MM.1S (cell line): ENCODE data around the gene SNF8.

Experiments used
- DNase-seq: peaks from one replicate; pipeline ENCODE4 v3.0.0-alpha.2; 2015
- H2AFZ ChIP-seq: fragments of 300-600 bp; sonication (generic); 2 replicates; pipeline ENCODE4 v1.6.0; 2016; ENCODE audit warnings: antibody characterized with exemption, low read length
- H3F3A ChIP-seq: fragments of 300-600 bp; sonication (generic); 2 replicates; pipeline ENCODE4 v1.6.1; 2016; ENCODE audit warnings: mild to moderate bottlenecking, antibody characterized with exemption, low read length, moderate library complexity, mixed read lengths; ENCODE audit not compliant: insufficient read depth
- H3K27ac ChIP-seq: fragments of 300-600 bp; sonication (generic); 2 replicates; pipeline ENCODE4 v1.5.1; 2016; ENCODE audit warnings: mild to moderate bottlenecking, low read length
- H3K27me3 ChIP-seq: fragments of 300-600 bp; sonication (generic); replicated peaks from 2 replicates; pipeline ENCODE4 v1.6.0; 2016; ENCODE audit warnings: low read length; ENCODE audit not compliant: insufficient read depth
- H3K36me3 ChIP-seq: fragments of 300-600 bp; sonication (generic); replicated peaks from 2 replicates; pipeline ENCODE4 v1.6.1; 2016; ENCODE audit warnings: mild to moderate bottlenecking, low read length, mixed read lengths; ENCODE audit not compliant: insufficient read depth
- H3K4me1 ChIP-seq: fragments of 300-600 bp; sonication (generic); 2 replicates; pipeline ENCODE4 v1.6.1; 2016; ENCODE audit warnings: low read length, mixed read lengths
- H3K4me2 ChIP-seq: fragments of 300-600 bp; sonication (generic); 2 replicates; pipeline ENCODE4 v1.6.0; 2016; ENCODE audit warnings: low read depth, low read length
- H3K4me3 ChIP-seq: fragments of 300-600 bp; sonication (generic); 2 replicates; pipeline ENCODE4 v1.5.1; 2016; ENCODE audit warnings: low read length, mixed read lengths
- H3K79me2 ChIP-seq: fragments of 300-600 bp; sonication (generic); 2 replicates; pipeline ENCODE4 v1.6.1; 2016; ENCODE audit warnings: mixed run types, low read length, mixed read lengths
- H3K9ac ChIP-seq: fragments of 300-600 bp; sonication (generic); 2 replicates; pipeline ENCODE4 v1.6.1; 2016; ENCODE audit warnings: low read length, mixed read lengths
- H3K9me2 ChIP-seq: fragments of 300-600 bp; sonication (generic); replicated peaks from 2 replicates; pipeline ENCODE4 v1.6.1; 2016; ENCODE audit warnings: mild to moderate bottlenecking, low read length, mixed read lengths; ENCODE audit not compliant: insufficient read depth
- H3K9me3 ChIP-seq: fragments of 300-600 bp; sonication (generic); replicated peaks from 2 replicates; pipeline ENCODE4 v1.6.1; 2016; ENCODE audit warnings: mild to moderate bottlenecking, low read length, mixed read lengths; ENCODE audit not compliant: insufficient read depth
- H4K20me1 ChIP-seq: fragments of 300-600 bp; sonication (generic); 2 replicates; pipeline ENCODE4 v1.6.1; 2016; ENCODE audit warnings: mild to moderate bottlenecking, low read length, moderate library complexity, mixed read lengths; ENCODE audit not compliant: insufficient read depth
- CTCF ChIP-seq: fragments of 300-600 bp; sonication (generic); IDR thresholded peaks from 2 replicates; pipeline ENCODE4 v1.5.1; 2016; ENCODE audit warnings: antibody characterized with exemption, low read length, mixed read lengths
- EZH2 ChIP-seq: fragments of 300-600 bp; sonication (generic); optimal IDR thresholded peaks from 2 replicates; pipeline ENCODE3; 2017; ENCODE audit warnings: low read depth, mild to moderate bottlenecking, antibody characterized with exemption, low read length, mixed read lengths
- EZH2phosphoT487 ChIP-seq: fragments of 300-600 bp; sonication (generic); IDR thresholded peaks from 2 replicates; pipeline ENCODE4 v1.6.1; 2018; ENCODE audit warnings: antibody characterized with exemption, low read length

The SNF8 gene

GRCh38 chr17:48883171-48883570, 61.5 kb downstream of the SNF8 start:
- Histone ChIP-seq H3K36me3 (no peaks in the 10 kb centered on the region), H3K9ac (no peak overlapping the region), H3K9me2 (no peaks in the 10 kb centered on the region), H3K4me2 (no peak overlapping the region), H3K27ac (no peak overlapping the region), H3K9me3 (no peaks in the 10 kb centered on the region), H2AFZ (no peak overlapping the region), H4K20me1 (no peaks in the 10 kb centered on the region), H3F3A (peaks cover 12% of the 10 kb centered on the region), H3K79me2 (no peaks in the 10 kb centered on the region), H3K4me3 (no peak overlapping the region), H3K27me3 (no peaks in the 10 kb centered on the region), H3K4me1 (peaks cover 25% of the 10 kb centered on the region)
- TF ChIP-seq EZH2phosphoT487 = no peak
- TF ChIP-seq CTCF = no peak
- TF ChIP-seq EZH2 = no peak
- no peak for DNase-seq

DNA sequence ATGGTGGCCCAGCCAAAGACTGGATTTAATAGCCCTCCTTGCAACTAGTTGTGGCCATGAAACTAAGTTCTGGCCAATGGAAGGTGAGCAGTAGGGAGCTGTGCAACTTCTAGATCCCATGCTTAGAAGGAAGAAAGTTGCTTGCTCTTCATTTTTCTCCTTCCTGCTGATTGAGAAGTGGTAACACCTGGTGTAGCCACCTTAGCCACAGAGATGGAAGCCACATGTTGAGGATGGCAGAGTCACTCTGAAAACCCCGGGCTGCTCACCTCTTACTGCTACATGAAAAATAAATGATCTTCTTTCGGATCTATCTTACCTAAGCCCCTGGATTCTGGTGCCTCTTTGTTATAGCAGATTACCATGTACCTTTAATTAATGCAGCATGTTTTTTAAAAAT, 62.4 kb downstream of the SNF8 start:
- no peaks in the 10 kb centered on the region for H4K20me1 ChIP-seq
- no peak overlapping the region for H3K9ac ChIP-seq
- peaks cover 12% of the 10 kb centered on the region for H3F3A ChIP-seq
- H3K27ac ChIP-seq = peak overlapping the region; percentile 43; the same call in 1 of the 2 replicates
- no peaks in the 10 kb centered on the region for H3K9me3 ChIP-seq
- H3K4me1 ChIP-seq = peaks cover 30% of the 10 kb centered on the region
- no peaks in the 10 kb centered on the region for H3K27me3 ChIP-seq
- no peaks in the 10 kb centered on the region for H3K79me2 ChIP-seq
- H3K4me3 ChIP-seq = no peak overlapping the region
- no peaks in the 10 kb centered on the region for H3K36me3 ChIP-seq
- no peak overlapping the region for H2AFZ ChIP-seq
- TF ChIP-seq EZH2 (no peak), CTCF (no peak), EZH2phosphoT487 (no peak)
- peak; percentile 82 for DNase-seq
- no peaks in the 10 kb centered on the region for H3K9me2 ChIP-seq
- H3K4me2 ChIP-seq = peak overlapping the region; percentile 10; the same call in 1 of the 2 replicates
